ENCODE data around the gene EEA1.

Gene EEA1

GRCh38 chr12:92827836-92828431, 101.2 kb downstream of the EEA1 start:
- H4K20me1 ChIP-seq (ENCODE audit: insufficient read depth, low read length), result no peaks in the 10 kb centered on the region
- H3K4me3 ChIP-seq (ENCODE audit: low read depth, low read length, poor library complexity, severe bottlenecking), result no peak overlapping the region
- TF ChIP-seq, protein P1, sequence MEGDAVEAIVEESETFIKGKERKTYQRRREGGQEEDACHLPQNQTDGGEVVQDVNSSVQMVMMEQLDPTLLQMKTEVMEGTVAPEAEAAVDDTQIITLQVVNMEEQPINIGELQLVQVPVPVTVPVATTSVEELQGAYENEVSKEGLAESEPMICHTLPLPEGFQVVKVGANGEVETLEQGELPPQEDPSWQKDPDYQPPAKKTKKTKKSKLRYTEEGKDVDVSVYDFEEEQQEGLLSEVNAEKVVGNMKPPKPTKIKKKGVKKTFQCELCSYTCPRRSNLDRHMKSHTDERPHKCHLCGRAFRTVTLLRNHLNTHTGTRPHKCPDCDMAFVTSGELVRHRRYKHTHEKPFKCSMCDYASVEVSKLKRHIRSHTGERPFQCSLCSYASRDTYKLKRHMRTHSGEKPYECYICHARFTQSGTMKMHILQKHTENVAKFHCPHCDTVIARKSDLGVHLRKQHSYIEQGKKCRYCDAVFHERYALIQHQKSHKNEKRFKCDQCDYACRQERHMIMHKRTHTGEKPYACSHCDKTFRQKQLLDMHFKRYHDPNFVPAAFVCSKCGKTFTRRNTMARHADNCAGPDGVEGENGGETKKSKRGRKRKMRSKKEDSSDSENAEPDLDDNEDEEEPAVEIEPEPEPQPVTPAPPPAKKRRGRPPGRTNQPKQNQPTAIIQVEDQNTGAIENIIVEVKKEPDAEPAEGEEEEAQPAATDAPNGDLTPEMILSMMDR (IDR thresholded peaks at IDR 0.05; ENCODE audit: low read length), result peak; percentile 92
- no peak for TF ChIP-seq EZH2 (IDR thresholded peaks at IDR 0.05; ENCODE audit: borderline replicate concordance, low read length)
- H3K27ac ChIP-seq (ENCODE audit: low read depth, low read length, poor library complexity, severe bottlenecking), result no peak overlapping the region
- H3K9ac ChIP-seq (ENCODE audit: low read length), result no peak overlapping the region
- H3K9me3 ChIP-seq (ENCODE audit: low read length), result no peaks in the 10 kb centered on the region
- no peaks in the 10 kb centered on the region for H3K27me3 ChIP-seq (ENCODE audit: insufficient read depth, low read length)
- H3K4me1 ChIP-seq (ENCODE audit: insufficient read depth, low read length, severe bottlenecking), result no peaks in the 10 kb centered on the region
- no peaks in the 10 kb centered on the region for H3F3A ChIP-seq (ENCODE audit: insufficient read depth, low read length)
- peaks cover 22% of the 10 kb centered on the region for H3K36me3 ChIP-seq (ENCODE audit: insufficient read depth, low read length)
- H2AFZ ChIP-seq (ENCODE audit: low read length), result no peak overlapping the region
- H3K79me2 ChIP-seq (ENCODE audit: insufficient read depth, low read length), result no peaks in the 10 kb centered on the region
- no peaks in the 10 kb centered on the region for H3K9me2 ChIP-seq (ENCODE audit: low read depth, low read length)
- H3K4me2 ChIP-seq (ENCODE audit: low read length), result no peak overlapping the region

DNA sequence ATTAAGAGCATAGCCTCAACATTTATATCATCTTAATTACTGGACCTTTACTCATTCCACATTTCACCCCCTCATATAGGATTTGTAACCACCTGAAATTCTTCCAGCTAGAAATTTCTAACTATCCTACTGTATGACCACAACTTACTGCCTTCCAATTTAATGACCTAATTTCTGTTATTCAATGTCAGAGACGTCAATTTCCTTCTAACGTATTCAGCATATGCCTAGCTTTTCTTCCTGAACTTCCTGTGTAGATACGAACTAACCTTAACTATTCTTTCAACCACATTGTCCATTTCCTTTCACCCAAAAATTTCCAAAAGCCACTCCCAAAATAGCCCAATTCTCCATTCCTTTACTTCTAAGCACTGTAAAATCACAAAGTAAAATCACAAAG, 108.0 kb downstream of the EEA1 start:
- Histone ChIP-seq H4K20me1 (ENCODE audit: insufficient read depth, low read length) (no peaks in the 10 kb centered on the region), H3K27me3 (ENCODE audit: insufficient read depth, low read length) (no peaks in the 10 kb centered on the region), H3K4me2 (ENCODE audit: low read length) (no peak overlapping the region), H3K9me3 (ENCODE audit: low read length) (no peaks in the 10 kb centered on the region), H3F3A (ENCODE audit: insufficient read depth, low read length) (no peaks in the 10 kb centered on the region), H3K4me1 (ENCODE audit: insufficient read depth, low read length, severe bottlenecking) (no peaks in the 10 kb centered on the region), H3K9me2 (ENCODE audit: low read depth, low read length) (no peaks in the 10 kb centered on the region), H3K4me3 (ENCODE audit: low read depth, low read length, poor library complexity, severe bottlenecking) (no peak overlapping the region), H2AFZ (ENCODE audit: low read length) (no peak overlapping the region), H3K36me3 (ENCODE audit: insufficient read depth, low read length) (peaks cover 21% of the 10 kb centered on the region), H3K27ac (ENCODE audit: low read depth, low read length, poor library complexity, severe bottlenecking) (no peak overlapping the region), H3K79me2 (ENCODE audit: insufficient read depth, low read length) (no peaks in the 10 kb centered on the region), H3K9ac (ENCODE audit: low read length) (no peak overlapping the region)
- TF ChIP-seq EZH2 (IDR thresholded peaks at IDR 0.05; ENCODE audit: borderline replicate concordance, low read length), result no peak
- TF ChIP-seq, protein P1 (IDR thresholded peaks at IDR 0.05; ENCODE audit: low read length), result no peak

GRCh38 chr12:92814584-92814983, 114.5 kb downstream of the EEA1 start:
- TF ChIP-seq EZH2 (IDR thresholded peaks at IDR 0.05; ENCODE audit: borderline replicate concordance, low read length), result no peak
- TF ChIP-seq, protein P1 (IDR thresholded peaks at IDR 0.05; ENCODE audit: low read length), result no peak
- no peak overlapping the region for H3K9ac ChIP-seq (ENCODE audit: low read length)
- no peak overlapping the region for H3K27ac ChIP-seq (ENCODE audit: low read depth, low read length, poor library complexity, severe bottlenecking)
- H3K9me2 ChIP-seq (ENCODE audit: low read depth, low read length), result no peaks in the 10 kb centered on the region
- no peaks in the 10 kb centered on the region for H3K9me3 ChIP-seq (ENCODE audit: low read length)
- no peak overlapping the region for H3K4me2 ChIP-seq (ENCODE audit: low read length)
- H3K36me3 ChIP-seq (ENCODE audit: insufficient read depth, low read length), result peaks cover 25% of the 10 kb centered on the region
- H3K79me2 ChIP-seq (ENCODE audit: insufficient read depth, low read length), result no peaks in the 10 kb centered on the region
- H4K20me1 ChIP-seq (ENCODE audit: insufficient read depth, low read length), result no peaks in the 10 kb centered on the region
- H2AFZ ChIP-seq (ENCODE audit: low read length), result no peak overlapping the region
- no peak overlapping the region for H3K4me3 ChIP-seq (ENCODE audit: low read depth, low read length, poor library complexity, severe bottlenecking)
- H3K27me3 ChIP-seq (ENCODE audit: insufficient read depth, low read length), result no peaks in the 10 kb centered on the region
- H3F3A ChIP-seq (ENCODE audit: insufficient read depth, low read length), result no peaks in the 10 kb centered on the region
- H3K4me1 ChIP-seq (ENCODE audit: insufficient read depth, low read length, severe bottlenecking), result peaks cover 9% of the 10 kb centered on the region
